GM21526 (cell line): ENCODE data around the gene TRPV6.

ENCODE experiments used
- ATAC-seq: cut with Tn5 transposase; IDR thresholded peaks from one replicate; pipeline ENCODE4 v1.9.1; 2021; ENCODE audit warnings: moderate library complexity; ENCODE audit not compliant: unreplicated experiment, low FRiP score

The TRPV6 gene

DNA sequence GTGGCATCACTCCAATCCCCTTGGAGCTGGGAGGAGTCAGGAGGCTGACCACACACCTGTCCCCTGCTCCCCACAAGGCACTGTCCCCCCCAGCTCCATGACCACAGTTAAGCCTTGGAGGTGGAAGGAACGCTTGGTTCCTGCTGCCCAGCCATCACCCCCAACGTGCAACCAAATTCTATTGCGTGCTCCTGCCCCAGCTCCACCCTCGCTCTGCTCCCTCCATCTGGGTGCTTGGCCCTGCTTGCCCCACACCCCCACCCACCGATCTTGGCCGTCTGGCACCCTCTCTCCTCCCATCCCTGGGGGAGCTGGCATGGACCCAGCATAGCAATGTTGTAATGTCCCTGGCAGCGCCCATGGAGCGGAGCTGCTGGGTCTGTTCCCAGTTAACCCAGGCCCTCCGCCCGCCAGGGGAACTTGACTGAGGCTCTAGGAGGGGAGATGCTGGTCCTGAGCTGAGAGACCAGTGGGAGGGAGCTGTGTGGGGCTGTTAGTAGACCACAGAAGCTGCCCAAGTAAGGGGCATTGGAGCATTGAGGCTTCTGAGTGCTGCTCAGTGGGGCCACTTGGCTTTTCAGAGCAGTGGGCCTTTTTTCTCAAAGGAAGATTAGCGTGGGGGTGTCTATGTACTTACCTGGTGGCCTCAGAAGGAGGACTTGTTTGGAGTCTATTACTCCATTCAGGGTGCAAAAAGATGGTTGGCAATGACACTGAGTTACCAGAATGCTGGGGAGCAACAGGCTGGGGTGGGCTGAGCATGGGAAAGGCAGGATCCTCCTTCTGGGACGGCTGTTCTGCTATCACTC, 29.6 kb downstream of the TRPV6 start:
- no peak for ATAC-seq

DNA sequence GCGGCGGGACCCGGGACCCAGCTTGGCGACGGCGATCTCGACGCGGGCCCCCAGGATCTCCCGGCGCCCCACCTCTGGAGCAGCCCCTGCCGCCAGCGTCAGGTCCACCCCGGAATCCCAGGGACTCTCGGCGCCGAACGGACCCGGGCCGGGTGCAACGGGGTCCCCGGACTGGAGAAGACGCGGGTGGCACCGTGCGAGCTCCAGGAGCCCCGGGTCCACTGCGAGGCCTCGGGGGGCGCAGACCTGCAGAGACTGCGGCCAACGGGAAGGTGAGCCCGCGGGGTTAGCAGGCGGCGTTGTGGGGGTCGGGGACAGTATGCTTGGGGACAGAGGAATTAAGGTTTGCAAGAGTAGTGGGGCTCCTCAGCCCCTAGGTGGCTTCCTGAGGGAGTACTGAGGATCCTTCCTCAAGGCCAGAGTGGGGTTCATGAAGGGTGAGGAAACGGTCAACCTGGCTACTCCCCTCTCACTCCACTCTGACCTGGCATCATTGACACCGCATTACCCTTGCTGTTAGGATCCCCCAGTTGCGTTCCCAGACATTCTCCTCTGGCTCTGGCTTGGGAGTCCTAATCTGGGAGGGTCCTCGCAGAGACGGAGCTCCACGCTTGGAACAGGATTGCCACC, 30.3 kb downstream of the TRPV6 start:
- ATAC-seq, result peak; percentile 5

DNA sequence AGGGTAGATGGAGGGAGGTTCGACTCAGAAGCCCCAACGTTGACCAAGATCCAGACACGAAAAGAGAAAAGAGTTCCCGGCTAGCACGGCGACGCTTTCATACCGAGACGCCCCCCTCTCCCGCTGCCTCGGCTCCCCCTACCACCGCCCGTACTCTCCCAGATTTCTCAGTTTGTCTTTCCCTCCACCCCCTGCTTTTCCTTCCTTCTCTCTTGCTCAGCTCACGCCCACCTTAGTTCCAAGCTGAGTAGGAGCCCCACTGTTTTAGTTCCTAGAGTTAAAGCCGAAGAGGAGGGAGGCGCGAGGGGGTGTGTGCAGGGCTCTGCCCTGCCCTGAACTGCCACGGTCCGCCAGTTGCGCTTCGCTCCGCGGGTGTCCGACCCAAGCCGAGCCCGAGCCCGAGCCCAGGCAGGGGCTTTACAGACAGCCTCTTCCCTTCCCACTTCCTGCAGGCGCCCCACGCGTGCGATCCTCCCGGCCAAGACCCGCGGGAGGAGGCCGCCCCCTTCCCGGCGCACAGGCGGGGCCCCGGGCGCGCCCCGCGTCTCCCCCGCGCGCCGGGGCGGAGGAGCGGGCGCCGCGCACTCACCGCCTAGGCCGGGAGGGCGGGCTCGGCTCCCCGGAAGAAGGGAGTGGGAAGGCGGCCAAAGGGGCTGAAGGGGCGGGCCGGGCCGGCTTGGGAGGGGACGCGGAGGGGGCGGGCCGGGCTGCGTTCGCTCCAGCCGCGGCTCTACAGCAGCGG, 31.0 kb downstream of the TRPV6 start, which contains the start of gene EPHB6:
TSS of gene EPHB6 (plus strand) at position 705 of the 742 bp plus-strand sequence. CDS start 8,152 bp downstream, outside the sequence.
- ATAC-seq, result peak; percentile 61

- ATAC-seq, result peak; percentile 88
Observed at GRCh38 chr7:142853739-142854371, 31.7 kb downstream of the TRPV6 start.

DNA sequence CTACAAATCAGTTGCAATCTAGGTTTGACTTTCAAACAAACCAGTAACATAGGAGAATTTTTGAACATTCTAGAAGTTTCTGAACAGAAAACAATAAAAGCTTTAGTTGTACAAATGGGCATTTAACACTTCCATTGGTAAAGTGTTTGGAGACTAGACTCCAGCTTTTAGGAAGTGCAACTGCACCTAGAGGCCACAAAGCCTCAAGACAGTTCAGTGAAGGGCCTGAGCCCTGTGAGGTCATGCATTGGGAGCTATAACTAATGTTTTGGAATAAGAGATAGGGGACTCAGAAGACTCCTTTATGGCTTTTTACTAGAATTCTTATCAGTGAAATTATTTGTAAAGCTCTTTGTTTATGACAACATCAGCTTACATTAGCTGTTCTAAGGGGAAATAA, 33.6 kb downstream of the TRPV6 start:
- ATAC-seq, result no peak

DNA sequence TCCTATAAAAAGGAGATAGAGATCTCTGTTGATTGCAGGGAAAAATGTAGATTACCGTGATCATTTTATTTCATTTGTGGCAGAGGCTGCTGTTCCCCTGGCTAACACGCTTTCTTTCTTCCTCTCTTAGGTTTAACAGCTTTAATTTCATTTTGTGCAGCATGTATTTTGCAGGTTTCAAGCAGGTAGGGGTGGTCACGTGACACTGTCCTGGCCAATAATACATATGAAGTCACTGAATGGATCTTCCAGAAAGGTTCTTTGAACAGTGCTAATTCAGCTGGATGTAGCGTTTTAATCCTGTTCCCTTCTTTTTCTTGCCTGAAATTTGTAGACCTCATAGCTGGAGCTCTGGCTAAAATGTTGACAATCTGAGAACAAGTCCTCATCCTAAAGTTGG, 34.3 kb downstream of the TRPV6 start:
- no peak for ATAC-seq

- no peak for ATAC-seq
Observed at GRCh38 chr7:142847353-142847752, 38.2 kb downstream of the TRPV6 start.

DNA sequence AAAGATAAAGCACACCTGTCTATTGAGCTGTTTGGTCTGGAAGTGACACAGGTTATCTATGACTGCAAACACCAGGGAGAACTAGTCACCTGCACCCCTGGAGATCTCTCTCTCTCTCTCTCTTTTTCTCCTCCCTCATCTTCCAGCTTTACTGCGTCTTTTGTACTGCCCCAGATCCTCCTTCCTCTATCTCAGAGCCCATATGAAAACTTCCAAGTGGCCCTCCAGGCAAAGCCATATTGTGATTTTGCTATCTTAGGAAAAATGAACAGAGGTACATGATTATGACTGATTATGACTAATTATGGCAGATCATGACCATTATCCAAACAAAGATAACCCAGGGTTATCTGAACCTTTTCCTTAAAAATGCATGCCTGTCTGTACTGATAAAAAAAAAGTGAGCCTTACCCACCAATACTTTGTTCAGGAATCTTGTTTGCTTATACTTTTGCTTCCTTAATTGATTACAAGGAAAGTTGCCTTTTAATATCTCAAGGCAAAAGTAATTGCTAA, 43.2 kb downstream of the TRPV6 start:
- ATAC-seq, result no peak

DNA sequence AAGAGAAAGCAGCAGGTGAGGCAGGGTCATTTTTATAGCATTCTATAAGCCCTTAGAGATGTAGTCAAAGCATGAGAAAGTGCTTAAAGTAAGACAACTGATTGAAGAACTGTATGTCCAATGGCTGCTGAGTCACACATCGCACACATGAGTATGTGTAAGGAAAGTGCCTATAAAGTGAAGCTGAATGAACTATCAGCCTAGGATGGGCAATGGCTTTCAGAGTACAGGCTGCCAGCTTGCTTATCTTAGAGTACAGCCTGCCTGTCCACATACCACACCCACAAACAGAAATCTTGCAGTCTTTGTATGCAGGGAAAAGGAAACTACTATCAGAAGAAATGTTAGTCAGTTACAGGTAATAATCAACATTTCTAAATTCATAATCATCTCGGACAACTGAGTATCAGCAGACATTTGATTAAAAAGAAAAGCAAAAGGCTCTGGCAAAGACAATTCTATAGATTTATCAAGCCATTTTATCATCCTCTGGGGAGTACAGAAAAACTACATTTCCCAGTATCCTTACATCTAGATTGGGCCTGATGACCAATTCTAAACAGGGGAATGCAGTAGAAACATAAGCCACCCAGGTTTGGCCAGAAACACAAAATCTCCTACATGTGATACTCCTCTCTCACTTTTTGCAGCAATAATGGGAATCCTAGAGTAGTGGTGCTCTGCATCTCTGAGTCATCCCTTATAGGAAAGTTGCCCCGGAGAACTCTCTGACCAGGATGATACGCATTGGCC, 46.9 kb downstream of the TRPV6 start:
- no peak for ATAC-seq

- ATAC-seq, result no peak
Observed at GRCh38 chr7:142836426-142836825, 49.1 kb downstream of the TRPV6 start.

- no peak for ATAC-seq
Observed at GRCh38 chr7:142835487-142835886, 50.1 kb downstream of the TRPV6 start.

DNA sequence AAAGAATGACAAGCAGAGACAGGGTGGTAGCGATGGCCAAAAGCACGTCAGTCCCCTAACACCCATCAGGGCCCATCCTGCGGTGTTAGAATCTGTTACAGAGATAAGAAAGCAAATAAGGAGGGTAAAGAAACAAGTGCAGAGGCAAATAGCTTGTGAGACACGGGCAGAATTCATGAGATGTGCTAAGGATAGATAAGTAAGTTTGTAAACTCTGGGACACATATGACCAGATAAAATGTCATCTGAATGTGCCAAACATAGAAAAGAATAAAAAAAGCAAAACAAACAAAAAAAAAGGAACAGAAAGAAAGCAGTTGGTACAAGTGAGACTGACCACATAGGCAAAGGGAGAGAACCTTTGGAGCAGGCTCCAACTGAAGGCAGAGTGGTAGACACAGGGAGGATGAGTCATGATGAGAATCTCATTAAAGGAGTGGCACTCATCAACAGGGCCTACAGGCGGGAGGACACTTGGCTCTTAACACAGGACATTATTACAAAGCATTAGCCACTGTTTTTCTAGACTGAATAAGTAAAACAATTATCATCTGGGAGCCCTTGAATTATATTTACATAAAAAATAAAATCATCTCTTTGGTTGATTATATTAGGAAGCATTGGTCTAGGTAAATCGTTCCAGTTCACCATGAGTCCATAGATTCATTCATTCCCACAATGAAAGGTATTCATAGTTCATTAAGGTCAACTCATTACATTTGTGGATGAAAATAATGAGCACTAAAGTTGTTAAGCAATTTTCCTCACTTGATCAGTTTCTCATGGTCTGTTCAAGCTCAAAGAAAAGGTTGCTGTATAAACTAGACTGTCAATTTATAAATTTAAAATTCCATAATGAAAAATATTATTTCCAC, 52.1 kb downstream of the TRPV6 start:
- ATAC-seq, result peak; percentile 66

- no peak for ATAC-seq
Observed at GRCh38 chr7:142832417-142832816, 53.1 kb downstream of the TRPV6 start.

- no peak for ATAC-seq
Observed at GRCh38 chr7:142827951-142828500, 57.5 kb downstream of the TRPV6 start.

- ATAC-seq, result no peak
Observed at GRCh38 chr7:142822714-142823113, 62.8 kb downstream of the TRPV6 start.
